Activated CD4-positive, CD25-positive, alpha-beta regulatory T cell treated with anti-CD3 and anti-CD28 coated beads, Interleukin-2, amount 50 U/mL, for 24 hours (primary cell): ENCODE measurements around the gene RFTN2.
A peak's percentile ranks its signal among the peaks of the same experiment; 100 is the strongest.

Source experiments
- ATAC-seq, 2 donors: fragments of 150-1000 bp; cut with Tn5 transposase; one replicate each; pipeline ENCODE4 v1.10.0; 2021; ENCODE audit warnings: mild to moderate bottlenecking in 1 of 2, moderate library complexity in 1 of 2

The RFTN2 gene

GRCh38 chr2:197543206-197543605 lies 132.2 kb downstream of the RFTN2 start:
- no peak for ATAC-seq

GRCh38 chr2:197539734-197540133 lies 135.7 kb downstream of the RFTN2 start:
- ATAC-seq, result peak; percentile 53 to 64

GRCh38 chr2:197538412-197538811 lies 137.0 kb downstream of the RFTN2 start:
- no peak for ATAC-seq
